Chondrocyte (in vitro differentiated cells): ENCODE data around the gene G6PC2. TPM values are rescaled to one million over a fixed set of nuclear protein-coding genes. Genes with fewer than 3 reads are reported as not detected.
"Not testable (repeated sequence)": the region's sequence is repeated elsewhere in the genome, so short reads cannot be mapped to it uniquely, and the experiment has no call there.

Experiments used
- DNase-seq: peaks from one replicate; pipeline ENCODE4 v3.0.0; 2021; ENCODE audit warnings: mixed read lengths, low spot score
- H3K27ac Mint-ChIP-seq: one replicate; pipeline ENCODE4 v1.8.0; 2021; ENCODE audit warnings: mild to moderate bottlenecking, moderate library complexity, mixed read lengths; ENCODE audit not compliant: unreplicated experiment
- H3K27me3 Mint-ChIP-seq: 2 replicates; pipeline ENCODE4 v1.8.0; 2021; ENCODE audit warnings: low read depth, mixed read lengths
- H3K36me3 Mint-ChIP-seq: 2 replicates; pipeline ENCODE4 v1.8.0; 2021; ENCODE audit warnings: low read depth, mixed read lengths
- H3K4me1 Mint-ChIP-seq: 2 replicates; pipeline ENCODE4 v1.8.0; 2021; ENCODE audit warnings: low read depth, mild to moderate bottlenecking, mixed read lengths
- H3K4me3 Mint-ChIP-seq: one replicate; pipeline ENCODE4 v1.8.0; 2021; ENCODE audit warnings: mild to moderate bottlenecking, moderate library complexity, mixed read lengths; ENCODE audit not compliant: unreplicated experiment
- H3K9me3 Mint-ChIP-seq: 2 replicates; pipeline ENCODE4 v1.8.0; 2021; ENCODE audit warnings: low read depth, mixed read lengths
- CTCF ChIP-seq: fragments of 200-600 bp; sonication (generic); IDR thresholded peaks from 2 replicates; pipeline ENCODE4 v1.5.0; 2021; ENCODE audit warnings: antibody characterized with exemption, mild to moderate bottlenecking, moderate library complexity
- total RNA-seq: library from RNA; stranded (reverse); gene quantifications from 3 replicates; pipeline ENCODE4 v1.2.1, GENCODE V29; 2021

The G6PC2 gene
- total RNA-seq, 1 donor from 2014 or later, result not detected

GRCh38 chr2:168928113-168928831 is 27.2 kb downstream of the G6PC2 start:
- Mint-ChIP-seq H3K27ac (no peak overlapping the region), H3K9me3 (no peaks in the 10 kb centered on the region), H3K27me3 (peaks cover 4% of the 10 kb centered on the region), H3K36me3 (no peaks in the 10 kb centered on the region), H3K4me1 (peaks cover 38% of the 10 kb centered on the region), H3K4me3 (no peak overlapping the region)
- TF ChIP-seq CTCF, result no peak
- DNase-seq, result no peak

GRCh38 chr2:168929031-168929430 is 27.9 kb downstream of the G6PC2 start:
- Mint-ChIP-seq H3K9me3 (no peaks in the 10 kb centered on the region), H3K4me3 (no peak overlapping the region), H3K27ac (peak overlapping the region; percentile 2), H3K36me3 (no peaks in the 10 kb centered on the region), H3K4me1 (peaks cover 38% of the 10 kb centered on the region), H3K27me3 (no peaks in the 10 kb centered on the region)
- TF ChIP-seq CTCF, result no peak
- no peak for DNase-seq

- H3K4me1 Mint-ChIP-seq, result peaks cover 38% of the 10 kb centered on the region
- no peaks in the 10 kb centered on the region for H3K36me3 Mint-ChIP-seq
- H3K4me3 Mint-ChIP-seq, result no peak overlapping the region
- H3K27ac Mint-ChIP-seq, result no peak overlapping the region
- no peak for TF ChIP-seq CTCF
- no peak for DNase-seq
- H3K27me3 Mint-ChIP-seq, result no peaks in the 10 kb centered on the region
- no peaks in the 10 kb centered on the region for H3K9me3 Mint-ChIP-seq
Measured at GRCh38 chr2:168930242-168930641, 29.2 kb downstream of the G6PC2 start.

- H3K27me3 Mint-ChIP-seq, H3K27ac Mint-ChIP-seq, H3K4me3 Mint-ChIP-seq, H3K9me3 Mint-ChIP-seq, H3K36me3 Mint-ChIP-seq, DNase-seq: not testable (repeated sequence)
- peaks cover 26% of the 10 kb centered on the region for H3K4me1 Mint-ChIP-seq
Measured at GRCh38 chr2:168932174-168932573, 31.1 kb downstream of the G6PC2 start.

GRCh38 chr2:168934826-168935225 is 33.7 kb downstream of the G6PC2 start:
- Mint-ChIP-seq H3K4me1 (no peaks in the 10 kb centered on the region), H3K9me3 (no peaks in the 10 kb centered on the region), H3K27me3 (no peaks in the 10 kb centered on the region), H3K27ac (no peak overlapping the region), H3K4me3 (no peak overlapping the region), H3K36me3 (no peaks in the 10 kb centered on the region)
- TF ChIP-seq CTCF, result no peak
- no peak for DNase-seq
